ENCODE measurements around the gene ARHGAP6.
"Not testable (repeated sequence)": the region's sequence is repeated elsewhere in the genome, so short reads cannot be mapped to it uniquely, and the experiment has no call there.

The ARHGAP6 gene

GRCh38 chrX:11242704-11243103 is 423.0 kb downstream of the ARHGAP6 start:
- no peak for DNase-seq (ENCODE audit: low spot score)

GRCh38 chrX:11241720-11242119 is 424.0 kb downstream of the ARHGAP6 start:
- DNase-seq (ENCODE audit: low spot score): no peak

- no peak for DNase-seq (ENCODE audit: low spot score)
Measured at GRCh38 chrX:11239230-11239629, 426.5 kb downstream of the ARHGAP6 start.

- not testable (repeated sequence) for DNase-seq (ENCODE audit: low spot score)
Measured at GRCh38 chrX:11235377-11235776, 430.3 kb downstream of the ARHGAP6 start.

- DNase-seq (ENCODE audit: low spot score): no peak
Measured at GRCh38 chrX:11215191-11215921, 450.4 kb downstream of the ARHGAP6 start.

- DNase-seq (ENCODE audit: low spot score): no peak
Measured at GRCh38 chrX:11214346-11215190, 451.2 kb downstream of the ARHGAP6 start.

- no peak for DNase-seq (ENCODE audit: low spot score)
Measured at GRCh38 chrX:11212741-11213140, 453.0 kb downstream of the ARHGAP6 start.

GRCh38 chrX:11210415-11210801 is 455.3 kb downstream of the ARHGAP6 start:
- no peak for DNase-seq (ENCODE audit: low spot score)

GRCh38 chrX:11209798-11210414 is 455.8 kb downstream of the ARHGAP6 start:
- DNase-seq (ENCODE audit: low spot score): no peak

- no peak for DNase-seq (ENCODE audit: low spot score)
Measured at GRCh38 chrX:11206716-11207115, 459.0 kb downstream of the ARHGAP6 start.

- DNase-seq (ENCODE audit: low spot score): no peak
Measured at GRCh38 chrX:11205796-11206195, 459.9 kb downstream of the ARHGAP6 start.

GRCh38 chrX:11197671-11198070 is 468.0 kb downstream of the ARHGAP6 start:
- no peak for DNase-seq (ENCODE audit: low spot score)

GRCh38 chrX:11196476-11196875 is 469.2 kb downstream of the ARHGAP6 start:
- DNase-seq (ENCODE audit: low spot score): no peak

GRCh38 chrX:11193035-11193469 is 472.7 kb downstream of the ARHGAP6 start:
- DNase-seq (ENCODE audit: low spot score): no peak

GRCh38 chrX:11190745-11191510 is 474.8 kb downstream of the ARHGAP6 start:
- no peak for DNase-seq (ENCODE audit: low spot score)

GRCh38 chrX:11189097-11189496 is 476.6 kb downstream of the ARHGAP6 start:
- no peak for DNase-seq (ENCODE audit: low spot score)

GRCh38 chrX:11188664-11189063 is 477.1 kb downstream of the ARHGAP6 start:
- DNase-seq (ENCODE audit: low spot score): no peak

- no peak for DNase-seq (ENCODE audit: low spot score)
Measured at GRCh38 chrX:11187001-11187400, 478.7 kb downstream of the ARHGAP6 start.

GRCh38 chrX:11185861-11186260 is 479.9 kb downstream of the ARHGAP6 start:
- DNase-seq (ENCODE audit: low spot score): no peak

- DNase-seq (ENCODE audit: low spot score): no peak
Measured at GRCh38 chrX:11180571-11180970, 485.1 kb downstream of the ARHGAP6 start.

- DNase-seq (ENCODE audit: low spot score): no peak
Measured at GRCh38 chrX:11172415-11172814, 493.3 kb downstream of the ARHGAP6 start.

GRCh38 chrX:11171956-11172355 is 493.8 kb downstream of the ARHGAP6 start:
- no peak for DNase-seq (ENCODE audit: low spot score)

Measured in HuH-7.5 (cell line).